Panc1 (cell line): Measurements from ENCODE around the gene INTS11. TPM values are rescaled to one million over a fixed set of nuclear protein-coding genes. Genes with fewer than 3 reads are reported as not detected.

Source experiments
- ATAC-seq: fragments of 200-7000 bp; cut with Tn5 transposase; 2 replicates; pipeline ENCODE4 v1.9.1; 2020; ENCODE audit warnings: mild to moderate bottlenecking, moderate library complexity
- BruUV-seq: library from RNA; stranded (reverse); fragments of 400-500 nt; replicated peaks from 2 replicates; lab custom pipeline; 2021; lab: Mats Ljungman, UMichigan
- CTCF ChIA-PET: fragments of 300-600 bp; sonication (Branson Sonifier 250); formaldehyde crosslinking; loops from one replicate; lab custom pipeline; 2022; ENCODE audit warnings: antibody characterized with exemption; lab: Charles Lee
- POLR2A ChIA-PET: fragments of 300-600 bp; sonication (Branson Sonifier 250); formaldehyde crosslinking; loops from one replicate; lab custom pipeline; 2022; ENCODE audit warnings: antibody characterized with exemption; lab: Charles Lee
- DNase-seq: peaks from one replicate; pipeline ENCODE4 v3.0.0-alpha.2; 2010; ENCODE audit warnings: low read depth, low spot score
- H3K27ac ChIP-seq: 2 replicates; pipeline ENCODE4 v1.5.1; 2011; ENCODE audit warnings: mild to moderate bottlenecking, low read length, inconsistent platforms
- H3K27me3 ChIP-seq: fragments of 200-500 bp; sonication (Bioruptor generic); 2 replicates; pipeline ENCODE4 v1.6.0; 2014; ENCODE audit warnings: low read length, inconsistent platforms; ENCODE audit not compliant: control insufficient read depth, insufficient read depth
- H3K36me3 ChIP-seq: fragments of 200-500 bp; sonication (Bioruptor generic); 2 replicates; pipeline ENCODE4 v1.5.1; 2014; ENCODE audit warnings: inconsistent platforms, mild to moderate bottlenecking, low read length, moderate library complexity; ENCODE audit not compliant: control insufficient read depth, insufficient read depth
- H3K4me1 ChIP-seq: 2 replicates; pipeline ENCODE4 v1.5.1; 2011; ENCODE audit warnings: inconsistent platforms, mild to moderate bottlenecking, low read length, moderate library complexity; ENCODE audit not compliant: control insufficient read depth, insufficient read depth
- H3K4me3 ChIP-seq, 2 experiments: 2 replicates each; pipeline ENCODE4 v1.5.1; 2011 to 2012; ENCODE audit warnings: low read depth in 2 of 2, low read length in 2 of 2, mild to moderate bottlenecking in 2 of 2, inconsistent platforms in 1 of 2, moderate library complexity in 1 of 2
- H3K9me3 ChIP-seq: fragments of 200-500 bp; sonication (Bioruptor generic); 2 replicates; pipeline ENCODE4 v1.5.1; 2014; ENCODE audit warnings: low read depth, mild to moderate bottlenecking, inconsistent platforms, low read length, moderate library complexity; ENCODE audit not compliant: control insufficient read depth, insufficient read depth
- CTCF ChIP-seq: fragments of 450-650 bp; IDR thresholded peaks from 2 replicates; pipeline ENCODE4 v1.5.1; 2017; ENCODE audit warnings: mild to moderate bottlenecking
- POLR2AphosphoS5 ChIP-seq: IDR thresholded peaks from 2 replicates; pipeline ENCODE4 v1.6.1; 2012; ENCODE audit warnings: mild to moderate bottlenecking, low read depth, low read length, moderate library complexity
- REST ChIP-seq, 2 experiments: IDR thresholded peaks; 2 replicates each; pipeline ENCODE4 v1.6.1; 2011 to 2012; ENCODE audit warnings: low read depth in 2 of 2, control low read depth in 1 of 2, low read length in 1 of 2, mild to moderate bottlenecking in 1 of 2, moderate library complexity in 1 of 2; ENCODE audit not compliant: insufficient read depth in 1 of 2
- SIN3A ChIP-seq: IDR thresholded peaks from 2 replicates; pipeline ENCODE4 v1.6.1; 2012; ENCODE audit warnings: low read depth, mild to moderate bottlenecking, low read length, moderate library complexity, borderline replicate concordance; ENCODE audit not compliant: insufficient read depth
- TCF7L2 ChIP-seq: IDR thresholded peaks from 2 replicates; pipeline ENCODE4 v1.6.1; 2011; ENCODE audit warnings: mild to moderate bottlenecking, low read depth, low read length, inconsistent platforms
- in situ Hi-C: cut with HindIII; loops from 2 replicates; pipeline ENCODE4 v1.10.0; 2016; ENCODE audit warnings: low sequenced_read_pairs, low pct_unique_long_range_greater_than_20kb
- intact Hi-C: fragments of 100-400 bp; cut with micrococcal nuclease; formaldehyde crosslinking; loops from one replicate; pipeline ENCODE4 v1.10.0; 2022; ENCODE audit not compliant: unreplicated experiment
- total RNA-seq: library from RNA; stranded (reverse); gene quantifications from one replicate; pipeline ENCODE4 v1.2.1, GENCODE V29; 2021; ENCODE audit not compliant: unreplicated experiment

Gene INTS11
- total RNA-seq, 1 experiment from 2014 or later = 114 TPM

- in situ Hi-C loops (no loop called here), intact Hi-C loops (no loop called here)
- H3K27ac ChIP-seq = peak overlapping the region; percentile 85
- H3K36me3 ChIP-seq = no peaks in the 10 kb centered on the region; the same call in 1 of the 2 replicates
- ChIA-PET POLR2A (no interaction called here), CTCF (no interaction called here)
- H3K4me3 ChIP-seq = no peak overlapping the region
- no peaks in the 10 kb centered on the region for H3K27me3 ChIP-seq
- DNase-seq = no peak
- TSS peak; percentile 80 for BruUV-seq
- no peak for ATAC-seq
- peaks cover 41% of the 10 kb centered on the region for H3K4me1 ChIP-seq
- TF ChIP-seq TCF7L2 (no peak), SIN3A (no peak), REST (IDR thresholded peaks at IDR 0.05; ENCODE audit: insufficient read depth in 1 of 2, low read depth in 2 of 2, low read length in 1 of 2) (no peak), POLR2AphosphoS5 (no peak; the same call in 1 of the 2 replicates), CTCF (no peak)
- no peaks in the 10 kb centered on the region for H3K9me3 ChIP-seq
Measured at GRCh38 chr1:1352786-1353388, 28.4 kb upstream of the INTS11 start.

- H3K36me3 ChIP-seq = no peaks in the 10 kb centered on the region; the same call in 1 of the 2 replicates
- no peak for DNase-seq
- ChIA-PET CTCF (no interaction called here), POLR2A (no interaction called here)
- ATAC-seq = peak; percentile 19
- peaks cover 36% of the 10 kb centered on the region for H3K4me1 ChIP-seq
- no peaks in the 10 kb centered on the region for H3K9me3 ChIP-seq
- no peaks in the 10 kb centered on the region for H3K27me3 ChIP-seq
- in situ Hi-C loops (no loop called here), intact Hi-C loops (no loop called here)
- no TSS peak for BruUV-seq
- peak overlapping the region; percentile 7 to 28; a peak in 3 of 4 replicates for H3K4me3 ChIP-seq
- TF ChIP-seq TCF7L2 (no peak), POLR2AphosphoS5 (peak; percentile 58; the same call in 1 of the 2 replicates), SIN3A (0 out of 2 replicates have a peak, but pooled peaks have one; percentile 47), CTCF (no peak)
- H3K27ac ChIP-seq = peak overlapping the region; percentile 85
Measured at GRCh38 chr1:1351511-1352427, 27.3 kb upstream of the INTS11 start.
